Lung microvascular endothelial cell (primary cell): ENCODE results near the gene SORCS3. TPM values are rescaled to one million over a fixed set of nuclear protein-coding genes. Genes with fewer than 3 reads are reported as not detected.

Experiments used
- DNase-seq, 2 donors: peaks; one replicate each; pipeline versions ENCODE4 v3.0.0 to v3.0.0-alpha.2; 2010; ENCODE audit warnings: low read depth in 2 of 2
- total RNA-seq: library from RNA; depleted of rRNA; stranded (reverse); fragments of >200 nt; gene quantifications from 2 replicates; pipeline ENCODE4 v1.2.1, GENCODE V29; 2014

SORCS3 gene
- total RNA-seq, 1 donor from 2014 or later = not detected

- DNase-seq = no peak
Observed at GRCh38 chr10:105183536-105183935, 542.4 kb downstream of the SORCS3 start.

- DNase-seq = no peak
Observed at GRCh38 chr10:105185161-105185560, 544.1 kb downstream of the SORCS3 start.

GRCh38 chr10:105187243-105187642, 546.2 kb downstream of the SORCS3 start:
- DNase-seq = no peak

- no peak for DNase-seq
Observed at GRCh38 chr10:105188737-105189462, 547.8 kb downstream of the SORCS3 start.

- DNase-seq = no peak
Observed at GRCh38 chr10:105189463-105189800, 548.3 kb downstream of the SORCS3 start.

GRCh38 chr10:105192146-105192545, 551.1 kb downstream of the SORCS3 start:
- DNase-seq = no peak

- no peak for DNase-seq
Observed at GRCh38 chr10:105192861-105193260, 551.8 kb downstream of the SORCS3 start.

GRCh38 chr10:105195831-105196230, 554.7 kb downstream of the SORCS3 start:
- no peak for DNase-seq

GRCh38 chr10:105197598-105198364, 556.7 kb downstream of the SORCS3 start:
- no peak for DNase-seq

GRCh38 chr10:105206616-105207015, 565.5 kb downstream of the SORCS3 start:
- DNase-seq = no peak

GRCh38 chr10:105207476-105207995, 566.4 kb downstream of the SORCS3 start:
- DNase-seq = no peak

- DNase-seq = no peak
Observed at GRCh38 chr10:105210546-105210945, 569.5 kb downstream of the SORCS3 start.

- DNase-seq = no peak
Observed at GRCh38 chr10:105237685-105238084, 596.6 kb downstream of the SORCS3 start.

- no peak for DNase-seq
Observed at GRCh38 chr10:105239311-105240219, 598.5 kb downstream of the SORCS3 start.

- DNase-seq = no peak
Observed at GRCh38 chr10:105241254-105241653, 600.2 kb downstream of the SORCS3 start.

GRCh38 chr10:105243381-105243780, 602.3 kb downstream of the SORCS3 start:
- DNase-seq = no peak

GRCh38 chr10:105243825-105244224, 602.7 kb downstream of the SORCS3 start:
- no peak for DNase-seq

- DNase-seq = no peak
Observed at GRCh38 chr10:105247831-105248499, 606.9 kb downstream of the SORCS3 start.

- no peak for DNase-seq
Observed at GRCh38 chr10:105252911-105253310, 611.8 kb downstream of the SORCS3 start.

- DNase-seq = no peak
Observed at GRCh38 chr10:105253515-105254212, 612.6 kb downstream of the SORCS3 start.
